ENCODE data around the gene C15orf39.
A peak's percentile ranks its signal among the peaks of the same experiment; 100 is the strongest.
"Not testable (repeated sequence)": the region's sequence is repeated elsewhere in the genome, so short reads cannot be mapped to it uniquely, and the experiment has no call there.

The C15orf39 gene

GRCh38 chr15:75213212-75213767, 11.6 kb downstream of the C15orf39 start:
- no peak for DNase-seq

DNA sequence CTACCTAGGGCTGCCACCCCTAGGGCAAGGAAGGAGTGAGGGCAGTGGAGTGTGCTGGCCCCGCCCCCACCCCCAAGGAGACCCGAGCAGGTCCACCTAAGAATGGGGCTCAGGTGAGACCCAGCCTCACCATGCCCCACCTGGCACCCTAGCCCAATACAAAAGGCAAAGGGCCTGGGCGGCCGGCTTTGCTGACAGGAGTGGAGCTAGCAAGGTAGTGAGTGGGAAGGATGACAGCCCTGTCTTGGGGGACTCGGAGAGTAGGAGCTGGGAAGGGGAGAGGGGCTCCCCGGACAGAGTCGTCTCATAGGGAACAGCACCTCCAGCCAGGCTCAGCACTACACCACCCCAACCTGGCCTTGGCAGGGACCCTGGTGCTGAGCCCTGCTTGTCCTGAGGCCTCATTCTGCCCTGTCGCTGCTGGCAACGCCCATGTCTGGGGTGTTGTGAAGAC, 12.1 kb downstream of the C15orf39 start:
- DNase-seq = no peak

GRCh38 chr15:75214293-75215096, 12.8 kb downstream of the C15orf39 start:
- DNase-seq = no peak

DNA sequence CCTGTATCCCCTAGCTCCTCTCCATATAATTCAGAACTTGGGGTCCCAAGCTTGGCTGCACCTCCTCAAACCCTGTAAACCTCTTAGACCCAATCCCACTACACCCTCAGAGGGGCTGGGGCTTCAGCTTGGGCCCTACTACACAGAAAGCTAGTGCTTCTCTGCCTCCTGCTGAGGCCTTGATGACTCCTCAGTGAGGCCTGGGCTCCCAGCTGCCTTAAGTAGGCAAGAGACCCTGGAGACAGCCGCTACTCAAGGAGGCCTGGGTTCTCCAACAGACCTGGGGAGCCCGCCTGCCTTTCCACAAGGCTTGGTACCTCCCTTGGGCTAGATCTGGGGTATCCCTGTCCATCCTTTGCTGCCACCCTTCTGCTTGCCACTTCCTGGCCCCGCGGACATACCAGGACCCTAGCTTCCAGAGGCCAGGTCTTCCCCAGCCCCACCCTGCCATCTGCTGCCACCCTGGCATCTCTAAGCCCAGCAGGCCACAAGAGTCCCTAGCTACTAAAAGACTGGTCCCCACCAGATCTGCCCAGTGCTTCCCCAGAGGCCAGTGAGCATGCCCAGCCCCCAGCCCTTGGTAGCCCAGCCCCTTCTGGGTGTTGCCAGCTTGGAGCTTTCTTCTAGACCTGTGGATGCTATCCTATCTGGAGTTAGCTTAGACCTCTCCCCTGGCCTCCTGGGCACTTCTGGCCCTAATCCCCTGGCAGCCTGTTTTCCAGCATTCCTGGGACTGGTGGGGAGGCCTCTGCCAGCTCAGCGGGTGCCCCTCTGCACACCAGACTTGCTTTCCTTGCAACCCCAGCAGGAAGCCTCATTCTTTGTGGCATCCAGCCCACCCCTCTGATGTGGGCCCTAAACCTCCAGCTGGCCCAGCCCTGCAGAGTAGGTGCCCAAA, 13.7 kb downstream of the C15orf39 start:
- peak; percentile 56 for DNase-seq

- DNase-seq = no peak
Measured at GRCh38 chr15:75217012-75217411, 15.3 kb downstream of the C15orf39 start.

GRCh38 chr15:75217574-75217973, 15.9 kb downstream of the C15orf39 start:
- DNase-seq = not testable (repeated sequence)

DNA sequence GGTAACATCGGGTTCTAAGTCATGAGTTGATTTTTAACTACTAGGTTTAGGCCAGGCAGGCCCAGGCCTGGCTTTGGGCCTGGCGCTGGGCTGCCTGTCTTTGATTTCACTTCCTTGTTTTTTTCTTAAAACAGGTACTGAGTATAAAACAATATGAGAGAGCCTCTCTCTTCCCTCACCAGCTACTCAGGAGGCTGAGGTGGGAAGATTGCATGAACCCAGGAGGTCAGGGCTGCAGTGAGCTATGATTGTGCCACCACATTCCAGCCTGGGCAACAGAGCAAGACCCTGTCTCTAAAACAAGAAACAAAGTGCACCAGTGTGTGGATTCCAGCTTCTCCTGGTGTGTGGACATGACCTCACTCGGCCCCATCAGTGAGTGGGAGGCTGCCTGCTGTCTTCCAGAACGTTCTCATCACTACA, 17.8 kb downstream of the C15orf39 start:
- not testable (repeated sequence) for DNase-seq

- no peak for DNase-seq
Measured at GRCh38 chr15:75223688-75224087, 22.0 kb downstream of the C15orf39 start.

GRCh38 chr15:75224281-75224680, 22.6 kb downstream of the C15orf39 start:
- DNase-seq = no peak

DNA sequence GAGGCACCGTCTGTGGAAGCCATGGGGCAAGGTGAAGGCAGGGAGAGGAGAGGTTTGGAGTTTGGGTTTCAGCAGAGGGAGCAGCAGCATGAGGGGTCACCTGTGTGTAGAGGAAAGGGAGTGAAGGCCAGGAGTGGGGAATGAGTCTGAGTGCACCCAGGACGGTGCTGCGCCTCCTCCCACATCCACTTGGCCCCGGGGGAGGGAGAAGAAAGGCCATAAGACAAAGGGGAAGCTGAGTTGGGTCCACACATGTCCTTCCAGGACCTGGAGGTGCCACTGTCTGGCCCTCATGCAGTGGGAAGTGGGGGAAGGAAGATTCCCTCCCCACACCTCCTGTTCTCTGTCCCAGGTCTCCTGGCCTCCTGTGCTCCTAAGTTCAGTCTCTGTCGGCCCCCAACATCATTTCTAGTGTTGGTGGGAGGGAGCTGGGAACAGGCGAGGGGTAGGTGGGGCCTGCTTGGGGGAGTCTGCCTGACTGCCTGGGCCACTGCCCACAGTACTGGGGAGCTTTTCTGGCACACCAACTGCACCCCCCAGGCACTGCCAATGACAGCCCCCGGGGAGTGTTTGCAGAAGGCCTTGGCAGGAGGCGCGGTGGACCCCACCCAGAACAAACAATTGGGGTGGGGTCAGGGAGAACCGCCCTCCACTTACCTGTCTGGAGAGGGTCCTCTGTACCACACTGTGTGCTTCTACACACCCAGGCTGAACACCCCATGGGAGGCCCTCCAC, 23.6 kb downstream of the C15orf39 start:
- not testable (repeated sequence) for DNase-seq

DNA sequence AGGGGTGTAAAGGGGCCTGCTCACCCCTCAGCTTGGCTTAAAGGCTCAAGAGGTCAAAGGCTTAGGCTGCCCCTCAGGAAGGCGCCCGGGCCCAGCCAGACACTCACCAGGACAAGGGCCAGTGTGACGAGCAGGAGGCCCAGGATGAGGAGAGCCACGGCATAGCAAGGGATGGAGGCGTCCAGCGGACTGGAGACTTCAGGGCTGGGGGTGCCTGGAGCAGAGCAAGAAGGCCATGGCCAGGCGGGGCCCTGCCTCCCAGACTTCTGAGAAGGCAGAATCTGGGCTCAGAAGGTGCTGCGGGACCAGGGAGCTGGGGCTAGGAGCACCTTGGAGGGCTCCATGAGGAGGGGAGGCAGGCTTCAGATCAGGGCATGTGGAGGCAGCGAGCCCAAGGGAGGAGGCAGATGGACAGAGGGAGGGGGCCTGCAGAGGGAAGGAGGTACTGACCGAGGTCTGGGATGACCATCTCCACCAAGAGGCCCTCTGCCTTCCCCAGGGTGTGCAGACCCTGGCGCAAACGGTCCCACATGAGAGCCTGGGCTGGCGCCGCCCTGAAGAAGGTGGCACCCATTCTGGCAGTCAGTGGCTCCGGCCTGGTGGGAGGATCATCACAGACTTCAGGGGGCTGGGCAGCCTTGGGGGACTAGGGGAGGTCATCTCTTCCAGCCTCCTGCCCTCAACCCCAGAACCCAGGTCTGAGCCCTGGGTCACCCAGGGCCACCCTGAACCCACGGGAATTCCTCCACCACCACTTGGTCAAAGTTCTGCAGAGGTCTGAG, 24.5 kb downstream of the C15orf39 start:
- no peak for DNase-seq

- DNase-seq = not testable (repeated sequence)
Measured at GRCh38 chr15:75227112-75227511, 25.4 kb downstream of the C15orf39 start.

- DNase-seq = no peak
Measured at GRCh38 chr15:75227663-75228280, 26.1 kb downstream of the C15orf39 start.

DNA sequence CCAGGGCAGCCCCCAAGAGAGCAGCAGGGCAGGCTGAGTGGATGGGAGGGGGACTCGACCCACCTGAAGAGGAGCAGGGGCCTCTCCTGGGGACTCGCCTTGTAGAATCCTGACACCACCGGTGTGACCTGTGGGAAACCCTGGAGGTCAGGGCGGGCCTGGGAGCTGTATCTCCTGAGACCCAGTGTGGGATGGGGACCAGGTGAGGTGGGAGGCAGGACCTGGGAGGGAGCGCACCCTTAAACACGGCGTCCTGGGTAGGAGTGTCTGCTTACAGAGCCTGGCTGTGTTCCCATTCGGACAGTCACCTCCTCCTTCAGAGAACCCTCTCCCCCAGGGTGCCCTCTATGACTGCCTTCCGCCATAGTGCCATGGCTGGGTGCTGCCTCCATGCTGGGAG, 27.1 kb downstream of the C15orf39 start:
- DNase-seq = no peak

- DNase-seq = no peak
Measured at GRCh38 chr15:75229191-75230015, 27.7 kb downstream of the C15orf39 start.

DNA sequence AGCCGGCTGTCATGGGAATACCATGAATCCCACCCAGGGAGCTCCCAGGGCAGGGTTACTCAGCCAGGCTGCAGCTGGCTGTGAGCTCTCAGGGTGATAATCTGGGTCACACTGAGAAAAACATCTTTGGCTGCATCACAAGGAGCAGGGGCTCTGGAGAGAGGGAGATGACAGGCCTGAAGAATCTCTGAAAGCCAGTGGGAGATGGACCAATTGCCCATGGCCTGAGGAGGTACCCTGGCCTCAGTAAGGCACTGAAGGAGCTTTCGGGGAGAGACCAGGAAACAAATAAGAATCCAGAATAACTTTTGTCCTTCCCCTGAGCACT, 28.3 kb downstream of the C15orf39 start:
- no peak for DNase-seq

DNA sequence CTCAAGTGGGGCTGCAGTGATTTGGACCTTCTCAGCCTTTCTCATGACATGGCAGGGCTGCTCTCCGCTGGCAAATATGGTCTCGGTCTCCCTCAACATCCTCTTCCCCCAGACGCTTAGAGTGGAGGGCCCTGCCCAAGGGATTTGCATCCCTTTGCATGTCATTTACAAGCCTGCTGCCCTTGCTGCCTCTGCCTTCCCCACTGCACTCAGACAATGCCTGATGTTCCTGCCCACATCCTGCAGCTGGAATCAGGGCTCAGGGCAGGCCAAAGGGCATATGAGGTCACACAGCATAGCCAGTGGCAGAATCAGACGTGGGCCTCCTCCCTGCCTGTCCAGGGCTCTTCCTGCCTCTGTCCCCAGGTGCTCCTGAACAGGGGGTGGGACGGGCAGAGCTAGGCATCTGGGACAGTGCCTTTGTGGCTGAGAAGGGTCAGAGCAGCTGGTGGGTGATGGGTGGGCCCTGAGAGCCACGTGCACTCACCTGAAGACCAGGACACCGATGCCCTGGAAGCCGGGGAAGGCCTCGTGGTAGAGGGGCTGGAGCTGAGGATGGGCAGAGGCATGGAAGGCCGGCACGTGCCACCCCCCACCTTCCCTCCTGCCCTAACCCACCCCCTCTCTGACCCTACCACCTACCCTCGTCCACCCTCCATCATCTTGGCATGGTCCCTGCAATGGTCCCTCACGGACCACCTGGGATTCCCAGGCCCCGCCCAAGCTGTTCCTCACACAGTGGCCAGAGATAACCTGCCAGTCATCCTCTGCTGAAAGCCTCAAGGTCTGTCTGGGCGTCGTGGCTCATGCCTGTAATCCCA, 29.1 kb downstream of the C15orf39 start:
- no peak for DNase-seq

DNA sequence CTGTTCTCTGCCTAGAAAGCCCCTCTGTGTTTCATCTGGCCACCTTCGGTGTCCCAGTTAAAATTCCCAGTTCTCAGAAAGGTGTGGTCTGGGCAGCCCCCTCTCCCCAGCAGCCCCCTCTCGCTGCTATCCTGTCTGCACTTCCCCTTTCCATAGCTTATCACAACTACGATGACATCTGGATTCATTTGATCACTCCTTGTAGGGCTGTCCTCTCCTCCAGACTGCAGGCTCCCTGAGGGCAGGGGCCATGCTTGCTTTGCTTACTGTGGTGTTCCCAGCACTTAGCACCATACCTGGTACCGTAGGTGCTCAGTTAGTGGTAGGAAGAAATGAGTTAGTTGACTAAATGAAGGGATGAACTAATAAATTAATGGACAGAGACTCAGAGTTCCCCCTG, 30.2 kb downstream of the C15orf39 start:
- no peak for DNase-seq

GRCh38 chr15:75232252-75232813, 30.7 kb downstream of the C15orf39 start:
- DNase-seq = no peak

Data from NCI-H69 (cell line).